SK-N-SH (cell line): ENCODE measurements around the gene CARS2. TPM values are rescaled to one million over a fixed set of nuclear protein-coding genes. Genes with fewer than 3 reads are reported as not detected.
"Not testable (repeated sequence)": the region's sequence is repeated elsewhere in the genome, so short reads cannot be mapped to it uniquely, and the experiment has no call there.

Experiments
- CTCF ChIA-PET: fragments of 300-600, 350-600 bp; formaldehyde crosslinking; extraction: SDS; loops from one replicate; lab custom pipeline; 2021; lab: Yijun Ruan, JAX
- POLR2A ChIA-PET: fragments of 350-600 bp; sonication (Branson Sonifier 250); formaldehyde crosslinking; extraction: SDS; loops from one replicate; lab custom pipeline; 2020; ENCODE audit warnings: antibody characterized with exemption, inconsistent platforms; lab: Yijun Ruan, JAX
- DNase-seq: peaks from one replicate; pipeline ENCODE4 v3.0.0; 2012
- H2AFZ ChIP-seq: fragments of 200-600 bp; sonication (generic); 2 replicates; pipeline ENCODE4 v1.8.1; 2016; ENCODE audit warnings: antibody characterized with exemption, mild to moderate bottlenecking, low read depth
- H3F3A ChIP-seq: fragments of 200-600 bp; sonication (generic); replicated peaks from 2 replicates; pipeline ENCODE3; 2016; ENCODE audit warnings: antibody characterized with exemption, mild to moderate bottlenecking; ENCODE audit not compliant: insufficient read depth
- H3K27ac ChIP-seq, 2 experiments: fragments of 200-500 bp in 1 of 2; fragments of 200-600 bp in 1 of 2; sonication (Bioruptor generic) in 1 of 2; sonication (generic), shearing (Covaris generic) in 1 of 2; 2 replicates each; pipeline versions ENCODE4 v1.5.1 to v1.6.1; 2014 to 2016; ENCODE audit warnings: low read depth in 2 of 2, inconsistent platforms in 1 of 2, low read length in 1 of 2, mild to moderate bottlenecking in 1 of 2, mixed read lengths in 1 of 2
- H3K27me3 ChIP-seq: fragments of 200-600 bp; sonication (generic), shearing (Covaris generic); 2 replicates; pipeline ENCODE4 v1.6.1; 2016; ENCODE audit warnings: mixed run types; ENCODE audit not compliant: insufficient read depth
- H3K36me3 ChIP-seq, 2 experiments: fragments of 200-500 bp in 1 of 2; fragments of 200-600 bp in 1 of 2; sonication (Bioruptor generic) in 1 of 2; sonication (generic) in 1 of 2; replicated peaks in 1 of 2; 2 replicates each; pipeline versions ENCODE3 to v1.5.1; 2014 to 2016; ENCODE audit warnings: low read length in 1 of 2, mild to moderate bottlenecking in 1 of 2; ENCODE audit not compliant: insufficient read depth in 2 of 2, control insufficient read depth in 1 of 2
- H3K4me1 ChIP-seq, 2 experiments: fragments of 200-500 bp in 1 of 2; fragments of 200-600 bp in 1 of 2; sonication (Bioruptor generic) in 1 of 2; sonication (generic), shearing (Covaris generic) in 1 of 2; 2 replicates each; pipeline versions ENCODE4 v1.5.1 to v1.6.1; 2014 to 2016; ENCODE audit warnings: low read depth in 1 of 2, low read length in 1 of 2, mixed run types in 1 of 2; ENCODE audit not compliant: insufficient read depth in 2 of 2, control insufficient read depth in 1 of 2
- H3K4me2 ChIP-seq: fragments of 200-600 bp; sonication (generic), shearing (Covaris generic); 2 replicates; pipeline ENCODE4 v1.6.1; 2017; ENCODE audit warnings: mixed run types
- H3K4me3 ChIP-seq, 2 experiments: fragments of 200-500 bp in 1 of 2; fragments of 200-600 bp in 1 of 2; sonication (Bioruptor generic) in 1 of 2; sonication (generic), shearing (Covaris generic) in 1 of 2; 2 replicates each; pipeline versions ENCODE4 v1.5.1 to v1.8.1; 2014 to 2016; ENCODE audit warnings: low read depth in 2 of 2, inconsistent platforms in 1 of 2, low read length in 1 of 2, mild to moderate bottlenecking in 1 of 2, mixed read lengths in 1 of 2, moderate library complexity in 1 of 2
- H3K79me2 ChIP-seq: fragments of 200-600 bp; sonication (generic); 2 replicates; pipeline ENCODE4 v1.8.1; 2017; ENCODE audit warnings: mild to moderate bottlenecking; ENCODE audit not compliant: insufficient read depth
- H3K9ac ChIP-seq: fragments of 200-600 bp; sonication (generic); 2 replicates; pipeline ENCODE4 v1.6.1; 2017; ENCODE audit warnings: mixed run types
- H3K9me2 ChIP-seq: fragments of 200-600 bp; sonication (generic); 2 replicates; pipeline ENCODE4 v1.6.1; 2017; ENCODE audit warnings: mixed run types
- H3K9me3 ChIP-seq: fragments of 200-600 bp; sonication (generic); 2 replicates; pipeline ENCODE4 v1.6.1; 2017; ENCODE audit warnings: mixed run types, mild to moderate bottlenecking, moderate library complexity
- H4K20me1 ChIP-seq: fragments of 200-600 bp; sonication (generic); 2 replicates; pipeline ENCODE4 v1.6.1; 2017; ENCODE audit warnings: mild to moderate bottlenecking, mixed run types; ENCODE audit not compliant: insufficient read depth
- CHD2 ChIP-seq: fragments of 150-350 bp; IDR thresholded peaks from 2 replicates; pipeline ENCODE4 v1.6.1; 2018; ENCODE audit warnings: low read length; ENCODE audit not compliant: partially characterized antibody
- CTCF ChIP-seq: fragments of 200-600 bp; sonication (generic); IDR thresholded peaks from 2 replicates; pipeline ENCODE4 v1.6.1; 2017; ENCODE audit warnings: antibody characterized with exemption, mild to moderate bottlenecking, moderate library complexity
- ELF1 ChIP-seq: IDR thresholded peaks from 2 replicates; pipeline ENCODE4 v1.4.0; 2012
- FOSL2 ChIP-seq: IDR thresholded peaks from 2 replicates; pipeline ENCODE4 v1.4.0; 2012; ENCODE audit warnings: low read depth, mild to moderate bottlenecking, moderate library complexity, borderline replicate concordance
- FOXJ3 ChIP-seq: sonication (generic); formaldehyde crosslinking; IDR thresholded peaks from 2 replicates; pipeline ENCODE4 v1.5.1; 2020; ENCODE audit warnings: mild to moderate bottlenecking, missing genetic modification reagents
- FOXM1 ChIP-seq: IDR thresholded peaks from 2 replicates; pipeline ENCODE4 v1.4.0; 2012; ENCODE audit warnings: low read depth, mild to moderate bottlenecking
- GABPA ChIP-seq: IDR thresholded peaks from 2 replicates; pipeline ENCODE4 v1.4.0; 2012; ENCODE audit warnings: low read depth, mild to moderate bottlenecking
- GATA2 ChIP-seq: sonication (generic); formaldehyde crosslinking; IDR thresholded peaks from 2 replicates; pipeline ENCODE4 v1.5.0; 2020; ENCODE audit warnings: mild to moderate bottlenecking, missing genetic modification reagents
- JUND ChIP-seq: IDR thresholded peaks from 2 replicates; pipeline ENCODE4 v1.4.0; 2012
- MAX ChIP-seq: IDR thresholded peaks from 2 replicates; pipeline ENCODE4 v1.4.0; 2012; ENCODE audit warnings: low read depth
- NFIC ChIP-seq: IDR thresholded peaks from 2 replicates; pipeline ENCODE4 v1.4.0; 2012; ENCODE audit warnings: borderline replicate concordance
- NRF1 ChIP-seq: IDR thresholded peaks from 2 replicates; pipeline ENCODE4 v1.6.1; 2012; ENCODE audit warnings: low read depth, mild to moderate bottlenecking, low read length
- POLR2AphosphoS5 ChIP-seq: IDR thresholded peaks from 2 replicates; pipeline ENCODE4 v1.6.1; 2012; ENCODE audit warnings: low read depth, low read length
- RCOR1 ChIP-seq: fragments of 150-350 bp; IDR thresholded peaks from 2 replicates; pipeline ENCODE4 v1.6.1; 2017; ENCODE audit warnings: antibody characterized with exemption, low read length
- RXRA ChIP-seq: IDR thresholded peaks from 2 replicates; pipeline ENCODE4 v1.4.0; 2012; ENCODE audit warnings: low read depth, mild to moderate bottlenecking, borderline replicate concordance
- SIN3A ChIP-seq: IDR thresholded peaks from 2 replicates; pipeline ENCODE4 v1.6.1; 2012; ENCODE audit warnings: low read depth, mild to moderate bottlenecking, low read length, moderate library complexity, borderline replicate concordance
- TCF12 ChIP-seq: IDR thresholded peaks from 2 replicates; pipeline ENCODE4 v1.4.0; 2012
- TEAD4 ChIP-seq: IDR thresholded peaks from 2 replicates; pipeline ENCODE4 v1.4.0; 2012; ENCODE audit warnings: mild to moderate bottlenecking, borderline replicate concordance; ENCODE audit not compliant: insufficient read depth
- USF1 ChIP-seq: IDR thresholded peaks from 2 replicates; pipeline ENCODE4 v1.4.0; 2012; ENCODE audit warnings: low read depth, borderline replicate concordance
- ZBTB33 ChIP-seq: IDR thresholded peaks from 2 replicates; pipeline ENCODE4 v1.4.0; 2012; ENCODE audit warnings: low read depth, borderline replicate concordance
- WGBS: methylation state at CpG from one replicate; pipeline ENCODE4 v1.1.6; 2017; ENCODE audit warnings: low lambda C conversion rate; 5-methylcytosine and 5-hydroxymethylcytosine counted together
- polyA plus RNA-seq, 3 experiments: library from polyadenylated mRNA; depleted of rRNA; stranded (reverse); fragments of >200 nt; gene quantifications; 2 replicates each; pipeline ENCODE4 v1.2.3, GENCODE V29; 2012

Gene CARS2
- polyA plus RNA-seq, 1 of the 3 experiments (the other 2 are of a cell fraction) = 78.6 TPM

GRCh38 chr13:110702089-110702488 is 3.8 kb downstream of the CARS2 start:
- TF ChIP-seq CHD2 (no peak), FOXJ3 (CRISPR knock-in tag) (no peak), POLR2AphosphoS5 (no peak), RCOR1 (no peak), GABPA (no peak), TCF12 (no peak), FOSL2 (no peak), CTCF (no peak), ELF1 (no peak), GATA2 (CRISPR knock-in tag) (no peak)
- POLR2A ChIA-PET = no interaction called here
- Histone ChIP-seq H3K9me3 (no peaks in the 10 kb centered on the region), H3K9ac (no peak overlapping the region), H4K20me1 (no peaks in the 10 kb centered on the region), H2AFZ (no peak overlapping the region), H3K4me3 (no peak overlapping the region), H3K27ac (no peak overlapping the region), H3K4me1 (peaks cover 4 to 26% of the 10 kb centered on the region in 2 experiments; a peak in 3 of 4 replicates), H3K4me2 (no peak overlapping the region), H3K36me3 (peaks cover 33 to 34% of the 10 kb centered on the region in 2 experiments), H3F3A (peaks cover 7% of the 10 kb centered on the region), H3K79me2 (peaks cover 64% of the 10 kb centered on the region), H3K27me3 (no peaks in the 10 kb centered on the region), H3K9me2 (no peaks in the 10 kb centered on the region)
- WGBS = 49% methylated on average over 3 of the region's 3 CpGs
- no peak for DNase-seq
- CTCF ChIA-PET = interaction anchor here (1.0 to 1.1 kb wide), 3 partner anchors 10 to 62 kb away, joined by 3 read pairs; no protein-coding TSS in a partner anchor

- H3K79me2 ChIP-seq = peaks cover 70% of the 10 kb centered on the region
- WGBS = 100% methylated on average over 7 of the region's 7 CpGs
Observed at GRCh38 chr13:110701061-110701460, 4.9 kb downstream of the CARS2 start.

GRCh38 chr13:110700641-110701040 is 5.3 kb downstream of the CARS2 start:
- H3K4me3 ChIP-seq = no peak overlapping the region
- H3F3A ChIP-seq = no peaks in the 10 kb centered on the region
- WGBS = 95% methylated on average over 8 of the region's 8 CpGs
- H3K27me3 ChIP-seq = no peaks in the 10 kb centered on the region
- H3K36me3 ChIP-seq = peaks cover 39 to 45% of the 10 kb centered on the region in 2 experiments
- no peaks in the 10 kb centered on the region for H3K9me2 ChIP-seq
- no peak for DNase-seq
- ChIA-PET CTCF (interaction anchor here (0.7 kb wide), 1 partner anchor 179 kb away, joined by 3 read pairs; no protein-coding TSS in a partner anchor), POLR2A (no interaction called here)
- H3K4me1 ChIP-seq = peaks cover 4 to 18% of the 10 kb centered on the region in 2 experiments; a peak in 3 of 4 replicates
- no peak overlapping the region for H3K27ac ChIP-seq
- H3K9ac ChIP-seq = no peak overlapping the region
- no peaks in the 10 kb centered on the region for H4K20me1 ChIP-seq
- peaks cover 68% of the 10 kb centered on the region for H3K79me2 ChIP-seq
- no peak overlapping the region for H3K4me2 ChIP-seq
- H3K9me3 ChIP-seq = no peaks in the 10 kb centered on the region
- H2AFZ ChIP-seq = no peak overlapping the region
- TF ChIP-seq SIN3A (no peak), RXRA (no peak), FOXM1 (no peak), NFIC (no peak), TEAD4 (no peak), ZBTB33 (no peak), POLR2AphosphoS5 (no peak), USF1 (no peak), MAX (no peak), NRF1 (no peak), JUND (no peak)

More at GRCh38 chr13:110701061-110701460, 4.9 kb downstream of the CARS2 start:
- H4K20me1 ChIP-seq, POLR2A ChIA-PET, H3K9me3 ChIP-seq, H3F3A ChIP-seq, H3K4me3 ChIP-seq, H3K9ac ChIP-seq, H3K27me3 ChIP-seq, H2AFZ ChIP-seq, H3K27ac ChIP-seq, H3K4me2 ChIP-seq, H3K9me2 ChIP-seq, DNase-seq: not testable (repeated sequence)
- CTCF ChIA-PET = interaction anchor here (0.7 to 1.1 kb wide), 2 partner anchors 19 to 178 kb away, joined by 3 read pairs; no protein-coding TSS in a partner anchor
- H3K4me1 ChIP-seq = peaks cover 4 to 18% of the 10 kb centered on the region in 2 experiments; a peak in 3 of 4 replicates
- H3K36me3 ChIP-seq = peaks cover 39 to 43% of the 10 kb centered on the region in 2 experiments
